Measurements from ENCODE around the gene TCF25.

GRCh38 chr16:89848974-89849373 is 24.4 kb upstream of the TCF25 start:
- TF ChIP-seq CTCF (optimal IDR thresholded peaks at IDR 0.05 in 1 of 3, IDR thresholded peaks at IDR 0.05 in 1 of 3, conservative IDR thresholded peaks at IDR 0.05 in 1 of 3; ENCODE audit: extremely low read depth in 1 of 3, insufficient read depth in 2 of 3, low read length in 3 of 3) (no peak), EZH2 (IDR thresholded peaks at IDR 0.05; ENCODE audit: low read length) (no peak)
